Spleen (tissue), 7 donors: ENCODE measurements around the gene STRADA.

Experiments
- CTCF ChIP-seq, 11 experiments: fragments of 200-600 bp in 7 of 11; fragments of 450-650 bp in 4 of 11; sonication (generic) in 4 of 11; IDR thresholded peaks in 8 of 11; conservative IDR thresholded peaks in 3 of 11; 1 replicate in 7 of 11; 2 replicates in 4 of 11; pipeline versions ENCODE4 v1.4.0 to v1.8.0; 2016 to 2021; ENCODE audit warnings: antibody characterized with exemption in 11 of 11, inconsistent platforms in 4 of 11, mild to moderate bottlenecking in 1 of 11
- POLR2AphosphoS5 ChIP-seq, 3 donors: sonication (generic); formaldehyde crosslinking; IDR thresholded peaks; one replicate each; pipeline ENCODE4 v1.5.1; 2017; ENCODE audit warnings: antibody characterized with exemption in 3 of 3
- donor health status: DM: no; HTN: no; CAD: no; lungs with moderate emphysema.
- donor health status: DM: no; HTN: no; CAD: no.
- donor health status: DM: no; HTN: no; CAD: no.

- TF ChIP-seq CTCF (IDR thresholded peaks at IDR 0.05 in 8 of 11, conservative IDR thresholded peaks at IDR 0.05 in 3 of 11): peak in 6 of 11 experiments; percentile 15 to 56 (median 36)
- peak; percentile 53 to 83 (median 76) for TF ChIP-seq POLR2AphosphoS5 (IDR thresholded peaks at IDR 0.05)
Observed at GRCh38 chr17:63700528-63701455, 40.8 kb downstream of the STRADA start.
